Lower leg skin (tissue), 3 donors: ENCODE measurements around the gene ASXL1.

Experiments
- POLR2A ChIP-seq, 2 donors: fragments of 450-650 bp; IDR thresholded peaks; one replicate each; pipeline ENCODE4 v1.6.1; 2016 to 2017; ENCODE audit warnings: antibody characterized with exemption in 2 of 2, mild to moderate bottlenecking in 1 of 2, moderate library complexity in 1 of 2
- TF ChIP-seq, protein P1 (sequence below), 3 donors: fragments of 450-650 bp; IDR thresholded peaks; one replicate each; pipeline ENCODE4 v1.5.1; 2016; ENCODE audit warnings: antibody characterized with exemption in 3 of 3, mild to moderate bottlenecking in 3 of 3, moderate library complexity in 2 of 3

DNA sequence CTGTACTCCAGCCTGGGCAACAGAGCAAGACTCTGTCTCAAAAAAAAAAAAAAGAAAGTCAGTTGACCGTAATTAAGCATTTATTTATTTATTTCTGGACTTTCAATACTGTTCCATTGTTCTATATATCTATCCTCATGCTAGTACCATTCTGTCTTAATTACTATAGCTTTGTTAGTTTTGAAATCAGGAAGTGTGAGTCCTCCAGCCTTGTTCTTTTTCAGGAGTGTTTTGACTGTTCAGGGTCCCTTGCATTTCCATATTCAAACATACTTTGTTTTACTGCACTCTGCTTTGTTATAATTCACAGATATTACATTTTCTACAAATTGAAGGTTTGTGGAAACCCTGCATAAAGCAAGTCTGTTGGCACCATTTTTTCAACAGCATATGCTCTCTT lies 36.7 kb upstream of the ASXL1 start:
- TF ChIP-seq, protein P1, sequence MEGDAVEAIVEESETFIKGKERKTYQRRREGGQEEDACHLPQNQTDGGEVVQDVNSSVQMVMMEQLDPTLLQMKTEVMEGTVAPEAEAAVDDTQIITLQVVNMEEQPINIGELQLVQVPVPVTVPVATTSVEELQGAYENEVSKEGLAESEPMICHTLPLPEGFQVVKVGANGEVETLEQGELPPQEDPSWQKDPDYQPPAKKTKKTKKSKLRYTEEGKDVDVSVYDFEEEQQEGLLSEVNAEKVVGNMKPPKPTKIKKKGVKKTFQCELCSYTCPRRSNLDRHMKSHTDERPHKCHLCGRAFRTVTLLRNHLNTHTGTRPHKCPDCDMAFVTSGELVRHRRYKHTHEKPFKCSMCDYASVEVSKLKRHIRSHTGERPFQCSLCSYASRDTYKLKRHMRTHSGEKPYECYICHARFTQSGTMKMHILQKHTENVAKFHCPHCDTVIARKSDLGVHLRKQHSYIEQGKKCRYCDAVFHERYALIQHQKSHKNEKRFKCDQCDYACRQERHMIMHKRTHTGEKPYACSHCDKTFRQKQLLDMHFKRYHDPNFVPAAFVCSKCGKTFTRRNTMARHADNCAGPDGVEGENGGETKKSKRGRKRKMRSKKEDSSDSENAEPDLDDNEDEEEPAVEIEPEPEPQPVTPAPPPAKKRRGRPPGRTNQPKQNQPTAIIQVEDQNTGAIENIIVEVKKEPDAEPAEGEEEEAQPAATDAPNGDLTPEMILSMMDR (IDR thresholded peaks at IDR 0.05) = no peak
- TF ChIP-seq POLR2A (IDR thresholded peaks at IDR 0.05) = no peak
